NCI-H510A treated with DMSO at 0.1 percent for 48 hours (cell line): Measurements from ENCODE around the gene MSI2.

Experiments
- DNase-seq: peaks from one replicate; lab custom pipeline; 2025; lab: John Stamatoyannopoulos, UW

The MSI2 gene

DNA sequence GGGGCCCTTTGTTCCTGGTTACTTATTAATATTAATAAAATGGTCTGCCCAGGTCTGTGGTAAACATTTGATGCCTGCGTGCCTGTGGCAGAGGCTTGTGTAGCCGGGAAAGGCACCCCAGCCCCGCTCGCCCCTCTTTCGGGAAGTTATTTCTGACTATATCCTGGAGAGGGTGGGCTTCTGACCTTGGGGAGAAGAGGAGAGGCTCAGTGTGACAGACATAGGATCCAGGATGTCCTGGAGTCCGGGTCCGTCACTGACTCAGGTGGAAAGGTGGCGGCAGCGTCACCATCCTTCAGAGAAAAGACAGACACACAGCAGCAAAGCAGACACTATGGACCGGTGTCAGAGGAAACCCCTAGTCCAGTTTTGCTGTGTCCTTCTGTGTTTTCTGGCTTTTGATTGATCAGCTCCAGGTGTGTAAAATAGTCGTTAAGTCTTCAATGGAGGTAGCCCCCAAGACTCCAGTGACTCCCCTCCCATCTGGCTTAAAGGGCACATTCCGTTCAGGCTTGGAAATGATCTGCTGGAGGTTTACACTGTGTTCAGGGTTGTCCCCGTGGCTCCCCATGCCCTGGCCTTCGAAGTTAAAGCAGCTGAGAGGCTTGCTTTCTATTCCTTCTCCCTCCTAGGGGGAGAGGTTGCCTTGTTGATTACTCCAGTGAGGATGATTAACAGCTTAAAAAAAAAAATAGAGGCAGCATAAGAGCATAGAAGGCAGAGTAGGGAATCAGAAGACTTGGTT lies 407.2 kb downstream of the MSI2 start:
- no peak for DNase-seq

DNA sequence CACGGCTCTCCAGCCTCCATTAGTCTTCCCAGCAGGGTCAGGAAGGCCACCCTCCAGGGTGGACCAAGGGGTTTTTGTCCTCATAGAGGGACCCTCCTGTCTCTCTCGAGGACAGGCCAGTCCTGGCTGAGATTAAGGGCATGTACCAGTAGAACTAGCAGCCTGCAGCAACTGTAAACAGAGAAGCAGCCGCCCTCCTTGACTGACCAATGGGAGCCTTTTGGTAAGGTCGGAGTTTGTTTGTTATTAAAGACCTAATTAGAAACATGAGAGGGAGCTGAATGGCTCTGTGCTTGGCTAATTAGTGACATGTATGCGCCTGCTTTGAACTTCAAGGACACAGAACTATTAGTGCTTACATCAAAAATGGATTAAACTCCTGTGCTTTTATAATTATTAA lies 408.8 kb downstream of the MSI2 start:
- peak; percentile 36 for DNase-seq

DNA sequence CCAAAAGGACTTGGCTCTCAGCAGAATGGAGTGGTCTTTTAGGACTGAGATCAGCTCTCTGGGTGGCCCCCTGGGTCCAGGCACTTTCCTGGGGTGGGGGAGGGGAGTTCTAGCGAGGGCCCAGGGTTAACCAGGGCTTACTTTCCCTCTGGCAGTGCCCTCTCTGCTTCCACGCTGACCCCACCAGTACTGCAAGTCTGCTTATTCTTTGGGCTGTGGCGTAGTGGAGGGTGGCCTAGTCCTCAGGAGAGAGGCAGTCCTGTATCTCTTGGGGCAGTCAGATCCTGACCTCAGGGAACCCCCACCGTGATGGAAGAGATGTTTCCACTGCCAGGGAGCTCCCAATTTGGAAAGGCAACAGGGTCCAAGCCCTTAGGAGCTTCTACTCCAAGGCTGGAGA lies 409.4 kb downstream of the MSI2 start:
- DNase-seq = no peak

DNA sequence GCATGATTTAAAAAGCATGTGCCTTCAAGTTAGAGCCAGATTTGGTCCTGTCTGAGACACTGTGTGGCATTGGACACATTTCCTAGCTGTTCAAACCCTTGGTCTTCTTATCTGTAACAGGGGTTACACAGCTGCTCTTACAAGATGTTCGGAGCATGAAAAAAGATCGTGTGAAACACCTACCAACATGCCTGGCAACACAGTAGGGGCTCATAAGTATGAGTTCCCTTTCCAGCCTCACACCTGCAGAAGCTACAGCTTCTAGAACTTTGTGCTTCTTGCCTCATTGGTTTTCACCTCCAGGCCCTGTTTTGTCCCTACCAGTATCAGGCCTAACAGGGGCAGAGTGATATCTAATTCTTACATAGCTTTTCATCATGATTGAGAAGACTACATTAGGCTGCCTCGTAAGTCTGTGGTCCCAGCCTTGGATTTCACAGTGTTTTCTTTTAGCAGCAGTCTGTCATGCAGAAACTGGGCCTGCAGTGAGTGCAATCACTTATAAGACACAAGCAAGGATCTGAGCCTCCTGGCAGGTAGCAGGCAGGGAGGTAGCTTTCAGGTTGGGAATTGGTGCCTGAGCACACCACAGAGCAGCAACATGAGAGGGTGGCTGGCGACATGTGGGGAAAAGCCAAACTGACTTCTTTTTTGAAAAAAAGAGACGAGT lies 410.0 kb downstream of the MSI2 start:
- no peak for DNase-seq

DNA sequence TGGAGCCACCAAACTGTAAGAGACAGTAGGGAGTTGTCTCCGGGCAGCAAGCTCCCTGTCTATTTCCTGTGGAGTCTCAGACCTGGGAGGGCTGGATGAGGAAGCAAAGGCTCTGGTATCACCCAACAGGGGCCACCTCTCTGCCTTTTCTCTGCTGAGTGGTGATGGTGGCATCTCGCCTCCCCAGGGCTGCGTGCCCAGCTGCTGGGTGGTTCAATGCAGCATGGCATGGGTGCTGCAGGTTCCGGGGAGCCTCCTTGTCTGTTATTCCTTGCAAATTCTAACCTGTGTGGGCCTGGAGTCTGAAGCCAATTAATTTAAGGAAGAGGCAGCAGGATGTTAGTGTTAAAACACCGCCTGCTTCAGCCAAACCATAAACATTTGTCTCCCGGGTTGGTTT lies 410.6 kb downstream of the MSI2 start:
- DNase-seq = no peak

DNA sequence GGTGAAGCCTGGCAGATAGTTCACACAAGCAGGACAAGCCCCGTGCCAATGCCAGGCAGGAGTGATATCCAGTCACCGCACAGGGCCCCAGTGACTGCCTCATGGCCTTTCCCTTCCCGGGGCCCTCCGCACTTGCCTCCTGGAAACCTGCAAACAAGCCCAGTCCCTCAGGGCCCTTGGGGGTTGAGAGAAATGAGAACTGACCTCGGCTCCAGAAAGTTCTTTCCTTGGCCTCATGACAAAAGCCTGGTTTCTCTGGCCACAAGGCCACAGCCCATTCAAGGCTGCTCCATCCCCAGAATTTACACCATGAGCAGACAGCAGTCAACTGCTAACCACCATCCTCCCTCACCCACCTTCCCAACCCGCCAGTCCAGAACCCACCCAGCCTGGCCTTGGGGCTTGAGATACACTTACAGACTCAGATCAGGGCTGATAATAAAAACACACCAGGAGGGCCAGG lies 411.2 kb downstream of the MSI2 start:
- DNase-seq = no peak

DNA sequence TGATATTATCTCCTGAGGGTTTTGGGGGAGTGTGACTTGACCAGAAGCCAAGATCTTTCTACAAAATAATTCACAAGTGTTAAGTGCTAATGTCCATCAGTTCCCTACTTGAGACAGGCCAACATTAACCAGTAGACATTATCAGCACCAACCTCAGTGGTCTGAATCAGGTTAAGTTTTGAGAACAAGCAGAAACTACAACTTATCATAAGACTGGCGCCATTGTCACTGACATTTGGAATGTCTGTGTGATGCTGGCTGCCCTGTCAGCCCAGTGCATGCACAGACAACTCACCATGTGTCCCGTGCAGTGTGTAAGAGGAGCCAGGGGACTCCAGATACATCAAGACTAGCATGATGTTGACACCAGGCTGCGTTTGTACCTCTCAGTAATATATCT lies 412.0 kb downstream of the MSI2 start:
- no peak for DNase-seq

DNA sequence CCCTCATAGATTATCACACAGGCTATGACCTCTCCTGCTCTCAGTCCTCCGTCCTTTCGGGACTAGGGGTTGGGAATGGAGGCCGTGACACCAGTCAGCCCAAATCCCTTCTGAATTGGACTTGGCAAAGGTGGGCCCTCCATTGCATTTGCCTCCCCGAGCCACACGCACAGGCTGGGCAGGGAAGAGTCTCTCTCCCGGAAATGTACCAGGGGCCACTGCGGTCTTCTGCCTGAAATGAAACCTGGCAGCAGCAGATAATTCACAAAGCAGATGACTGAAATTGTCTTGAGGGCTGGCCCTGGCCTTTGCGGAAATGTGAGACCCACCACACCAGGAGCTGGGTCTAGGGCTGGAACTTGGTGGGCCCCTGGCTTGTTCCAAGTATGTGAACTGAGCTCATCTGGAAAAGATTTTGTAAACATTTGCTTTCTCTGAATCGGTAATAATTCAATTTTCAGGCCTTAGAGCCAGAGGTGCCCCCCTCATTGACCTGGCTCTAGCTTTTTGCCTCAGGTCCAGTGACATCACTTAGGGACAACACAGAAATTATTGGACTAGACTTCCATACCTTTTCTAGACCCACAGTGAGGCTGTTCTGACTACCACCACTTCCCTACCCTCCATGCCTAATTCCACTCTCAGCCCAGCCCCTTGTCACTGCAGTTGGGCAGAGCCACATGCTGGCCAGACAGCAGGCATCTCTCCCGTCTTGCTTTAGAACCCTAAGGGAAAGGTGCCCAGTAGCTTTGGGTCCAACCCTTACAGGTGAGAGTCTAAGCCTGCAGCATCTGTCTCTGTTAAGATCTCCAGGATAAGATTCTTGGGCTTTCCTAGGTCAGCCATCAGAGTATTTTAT lies 413.6 kb downstream of the MSI2 start:
- DNase-seq = no peak

DNA sequence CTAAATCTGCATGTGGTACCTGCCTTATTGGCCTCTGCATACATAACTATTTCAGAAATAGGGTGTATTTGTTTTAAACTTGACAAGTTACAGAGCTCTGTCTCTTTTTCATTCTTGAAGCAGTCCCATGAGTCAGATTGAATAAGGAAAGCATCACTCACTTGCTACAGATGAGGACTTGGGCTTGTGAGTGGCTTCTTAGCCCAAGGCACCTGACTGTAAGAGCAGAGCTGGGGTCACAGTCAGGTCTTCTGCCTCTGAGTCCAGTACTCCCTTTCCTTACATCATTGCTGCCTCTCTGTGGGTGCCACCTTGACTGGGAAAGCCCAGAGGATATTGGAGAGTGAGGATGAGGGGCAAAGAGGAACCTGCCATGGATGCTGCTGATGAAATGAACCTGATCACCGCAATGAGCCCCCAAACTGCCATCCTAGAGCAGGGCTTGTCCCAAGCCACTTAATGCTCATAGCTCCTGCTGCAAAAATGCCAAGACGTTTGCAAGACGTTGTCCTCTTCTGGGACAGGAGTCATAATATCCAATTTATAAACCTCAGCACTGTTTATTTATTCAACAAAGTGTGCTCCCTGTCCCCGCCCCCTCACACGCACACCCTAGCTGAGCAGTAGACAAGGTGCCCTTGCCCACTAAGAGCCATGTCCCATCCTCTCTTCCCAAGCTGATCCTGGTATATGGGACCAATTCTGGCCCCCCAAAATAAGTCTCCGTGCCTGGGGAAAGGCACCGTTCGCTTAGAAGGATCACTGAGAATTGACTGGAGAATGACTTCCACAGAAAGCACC lies 414.6 kb downstream of the MSI2 start:
- DNase-seq = no peak

DNA sequence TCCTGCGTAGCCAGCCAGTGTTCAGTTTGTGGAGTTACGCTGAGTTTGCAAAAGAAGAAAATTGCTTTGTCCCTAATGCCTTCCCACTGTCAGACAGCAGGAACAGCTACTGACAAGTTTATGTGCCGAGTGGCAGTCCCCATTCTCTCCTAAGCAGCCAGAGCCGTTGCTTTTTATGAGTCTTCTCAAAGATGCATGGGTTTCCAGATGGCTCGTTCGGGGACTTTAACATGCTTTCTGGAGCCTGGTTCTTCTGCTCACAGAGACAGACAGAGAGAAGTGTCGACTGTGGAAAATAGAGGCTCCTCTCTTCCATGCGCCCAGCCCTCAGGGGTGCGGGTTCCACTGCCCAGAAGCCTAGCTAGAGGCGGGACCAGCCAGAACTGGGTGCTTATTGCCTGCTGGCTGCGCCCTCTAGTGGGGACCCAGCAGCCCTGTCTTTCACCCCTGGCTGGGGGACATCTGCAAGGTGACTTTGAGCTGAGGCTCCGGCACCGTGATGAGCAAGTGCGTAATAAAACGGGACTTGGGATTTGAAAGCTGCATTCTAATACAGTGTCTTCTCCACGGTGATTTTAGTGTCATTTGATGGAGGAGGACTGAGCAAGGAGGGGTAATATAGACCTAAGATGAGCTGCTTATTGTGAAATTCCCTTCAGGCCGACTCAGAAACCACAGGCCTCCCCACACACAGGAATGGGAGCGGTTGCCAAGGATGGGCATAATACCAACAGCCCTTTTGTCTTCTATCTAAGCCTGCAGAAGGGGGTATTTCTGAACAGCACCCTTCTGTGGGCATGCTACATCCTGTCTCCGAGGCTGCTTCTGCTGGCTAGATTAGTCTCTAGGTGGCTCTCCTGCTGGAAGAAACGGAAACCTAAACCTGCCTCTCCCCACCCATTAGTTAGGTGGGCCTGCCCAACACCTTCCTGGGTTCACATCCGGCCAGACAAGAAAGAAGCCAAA lies 415.6 kb downstream of the MSI2 start:
- DNase-seq = peak; percentile 92

DNA sequence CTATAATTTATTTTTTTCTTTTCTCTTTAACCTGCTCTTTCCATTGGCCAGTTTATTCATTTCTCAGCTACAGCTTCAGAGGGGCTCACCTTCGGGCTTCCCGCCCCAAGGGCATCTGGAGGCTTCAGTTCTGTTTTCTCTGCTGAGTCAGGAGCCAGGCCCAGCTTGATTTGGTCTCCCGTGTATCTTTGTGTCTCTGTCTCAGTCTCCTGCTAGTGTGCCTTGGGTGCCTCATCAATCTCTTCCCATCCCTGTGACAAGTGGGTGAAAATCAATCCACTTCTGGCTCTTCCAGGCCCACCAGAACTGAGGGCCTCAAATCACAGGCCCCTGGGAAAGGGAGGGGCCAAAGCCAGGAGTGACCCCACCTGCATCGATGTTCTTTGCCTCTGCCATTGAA lies 416.6 kb downstream of the MSI2 start:
- no peak for DNase-seq

DNA sequence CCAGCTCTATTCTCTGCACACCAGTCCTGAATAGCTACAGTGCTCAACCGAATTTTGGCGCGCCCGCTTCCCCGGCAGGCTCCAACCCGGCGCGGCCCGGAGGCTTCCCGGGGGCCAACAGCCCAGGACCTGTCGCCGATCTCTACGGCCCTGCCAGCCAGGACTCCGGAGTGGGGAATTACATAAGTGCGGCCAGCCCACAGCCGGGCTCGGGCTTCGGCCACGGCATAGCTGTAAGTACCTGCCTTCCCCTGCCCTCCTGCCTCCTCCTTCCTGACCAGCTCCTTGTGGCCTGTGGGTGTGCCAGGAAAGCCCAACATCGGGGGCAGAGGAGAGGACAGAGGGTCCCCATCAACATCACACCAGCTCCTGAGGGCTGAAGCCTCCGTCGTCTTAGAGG lies 418.6 kb downstream of the MSI2 start:
- DNase-seq = no peak

DNA sequence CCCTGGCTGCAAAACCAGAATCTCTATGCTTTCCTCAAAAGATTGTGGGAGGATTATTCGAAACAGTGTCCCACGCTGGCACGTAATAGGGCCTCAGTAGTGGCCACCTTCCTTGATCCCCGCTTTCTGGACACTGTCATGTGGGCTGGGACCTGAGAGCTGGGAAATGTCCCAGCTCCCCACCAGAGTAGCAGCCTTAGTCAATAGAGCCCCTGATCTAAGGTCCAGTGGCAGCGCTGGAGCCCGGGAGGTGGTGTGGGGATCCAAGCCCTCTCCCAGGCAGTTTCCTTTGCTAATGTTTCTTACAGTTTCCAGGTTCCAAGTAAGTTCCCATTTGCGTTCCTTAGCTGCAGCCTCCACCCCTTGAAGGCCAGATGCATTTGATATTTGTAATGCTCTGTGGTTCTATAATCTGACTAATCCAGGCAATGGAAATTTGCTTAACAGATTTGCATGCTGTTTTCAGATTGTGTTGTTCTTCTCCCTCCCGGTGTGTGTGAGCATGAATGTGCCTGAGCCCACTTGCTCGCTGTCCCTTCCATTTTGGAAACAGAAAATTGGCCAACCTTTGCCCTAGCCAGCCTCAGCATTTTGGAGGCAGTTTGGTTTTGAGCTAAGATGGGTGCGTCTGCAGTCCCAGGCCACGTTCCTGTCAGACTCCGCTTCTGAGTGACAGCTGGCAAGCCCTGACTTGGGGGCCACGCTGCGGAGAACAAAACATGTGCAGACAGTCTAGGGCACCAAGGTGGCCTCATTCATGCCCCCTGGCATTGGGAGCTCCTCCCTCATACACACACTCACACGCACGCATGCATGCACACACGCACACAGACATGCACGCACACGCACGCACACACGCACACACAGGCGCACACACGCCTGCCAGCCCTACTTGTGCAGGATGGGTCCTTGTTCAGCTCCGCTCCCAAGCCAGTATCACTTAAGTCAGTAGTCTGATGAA lies 419.4 kb downstream of the MSI2 start:
- no peak for DNase-seq

DNA sequence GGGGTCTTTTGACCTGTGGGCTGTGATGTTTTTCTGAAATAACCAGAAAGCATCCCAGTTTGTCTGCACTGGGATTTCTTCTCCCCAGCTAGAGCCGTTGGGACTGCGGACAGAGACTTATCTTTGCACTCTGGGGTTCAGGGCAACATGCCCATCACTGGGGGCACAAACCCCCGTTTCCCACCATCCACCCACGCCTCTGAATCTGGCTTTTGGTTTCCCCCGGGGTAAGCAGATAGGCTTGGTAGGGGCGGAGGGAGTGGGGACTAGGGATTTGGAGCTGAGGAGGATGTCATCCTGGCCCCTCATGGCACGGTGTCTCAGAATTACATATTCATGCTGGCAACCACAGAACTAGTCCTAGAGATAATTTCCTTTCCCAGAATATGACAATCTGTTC lies 420.2 kb downstream of the MSI2 start:
- DNase-seq = no peak

DNA sequence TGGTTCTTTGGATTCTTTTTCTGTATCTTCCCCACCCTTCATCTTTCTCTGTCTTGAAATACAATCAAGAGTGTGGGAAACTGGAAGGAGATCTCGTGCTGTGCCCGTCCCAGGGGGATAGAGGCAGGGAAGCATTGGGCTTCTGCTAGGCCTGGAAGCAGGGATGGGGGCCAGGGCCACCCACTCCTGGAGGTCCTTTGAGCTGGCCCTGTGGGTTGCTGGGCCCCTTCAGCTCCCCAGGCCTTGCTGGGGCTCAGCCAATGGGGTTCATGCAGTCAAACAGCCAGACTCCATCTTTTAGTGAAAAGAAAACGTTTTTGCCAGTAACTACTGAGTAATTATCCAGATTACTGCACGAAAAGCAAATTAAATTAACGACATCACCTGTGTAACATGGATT lies 421.0 kb downstream of the MSI2 start:
- no peak for DNase-seq

DNA sequence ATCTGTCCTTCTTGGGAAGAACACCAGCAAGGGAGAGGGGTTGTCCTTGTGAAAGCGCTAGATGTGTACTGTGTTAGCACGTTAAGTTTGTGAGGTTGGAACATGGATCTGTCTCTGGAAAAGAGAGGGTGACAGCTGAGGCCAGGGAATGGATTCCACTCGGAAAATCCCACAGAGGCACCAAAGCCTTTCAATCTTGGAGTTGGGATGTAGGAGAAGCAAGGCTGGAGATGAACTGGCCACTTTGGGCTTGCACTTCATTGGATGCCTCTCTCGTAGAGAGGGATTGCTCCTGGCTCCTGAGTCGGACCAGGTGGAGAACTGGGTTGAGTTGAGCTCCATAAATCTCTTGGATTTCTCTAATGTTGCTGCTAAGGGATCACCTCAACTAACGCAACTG lies 421.5 kb downstream of the MSI2 start:
- no peak for DNase-seq

DNA sequence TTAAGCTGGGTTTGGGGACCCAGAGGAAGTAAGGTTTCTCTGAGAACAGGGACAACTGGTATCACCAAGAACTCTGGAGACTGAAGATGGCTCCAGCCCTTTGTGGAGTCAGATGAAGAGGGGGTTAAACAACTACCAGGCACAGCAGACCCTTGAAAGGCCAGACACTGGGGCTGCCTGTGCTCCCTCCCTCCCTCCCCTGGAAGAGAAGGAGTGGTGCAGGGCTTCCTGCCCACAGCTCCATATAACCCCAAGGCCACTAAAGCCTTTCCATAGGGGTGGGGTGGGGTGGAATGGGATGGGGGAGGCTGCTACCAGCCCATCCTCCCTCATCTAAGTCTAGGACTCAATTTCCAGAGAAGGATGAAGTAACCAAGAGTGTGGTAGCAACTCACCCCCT lies 422.1 kb downstream of the MSI2 start:
- no peak for DNase-seq

DNA sequence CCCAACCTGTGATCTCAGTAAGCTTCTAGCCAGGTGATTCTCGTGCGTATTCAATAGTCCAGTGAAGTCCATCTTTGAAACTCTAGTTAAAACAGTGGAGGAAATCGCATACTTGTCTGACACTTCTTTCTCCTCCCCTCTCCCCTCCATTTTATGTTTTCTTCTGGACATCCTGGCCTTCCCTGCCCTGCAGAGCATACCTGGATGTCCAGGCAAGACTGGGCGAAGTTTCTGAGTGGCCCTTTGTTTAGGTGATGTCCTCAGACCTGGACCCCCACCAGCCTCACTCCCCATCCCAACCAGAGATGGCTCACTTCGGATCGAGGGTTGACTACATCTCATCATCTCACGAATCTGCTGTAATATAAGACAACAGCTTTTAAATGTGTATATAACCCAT lies 423.0 kb downstream of the MSI2 start:
- DNase-seq = no peak

DNA sequence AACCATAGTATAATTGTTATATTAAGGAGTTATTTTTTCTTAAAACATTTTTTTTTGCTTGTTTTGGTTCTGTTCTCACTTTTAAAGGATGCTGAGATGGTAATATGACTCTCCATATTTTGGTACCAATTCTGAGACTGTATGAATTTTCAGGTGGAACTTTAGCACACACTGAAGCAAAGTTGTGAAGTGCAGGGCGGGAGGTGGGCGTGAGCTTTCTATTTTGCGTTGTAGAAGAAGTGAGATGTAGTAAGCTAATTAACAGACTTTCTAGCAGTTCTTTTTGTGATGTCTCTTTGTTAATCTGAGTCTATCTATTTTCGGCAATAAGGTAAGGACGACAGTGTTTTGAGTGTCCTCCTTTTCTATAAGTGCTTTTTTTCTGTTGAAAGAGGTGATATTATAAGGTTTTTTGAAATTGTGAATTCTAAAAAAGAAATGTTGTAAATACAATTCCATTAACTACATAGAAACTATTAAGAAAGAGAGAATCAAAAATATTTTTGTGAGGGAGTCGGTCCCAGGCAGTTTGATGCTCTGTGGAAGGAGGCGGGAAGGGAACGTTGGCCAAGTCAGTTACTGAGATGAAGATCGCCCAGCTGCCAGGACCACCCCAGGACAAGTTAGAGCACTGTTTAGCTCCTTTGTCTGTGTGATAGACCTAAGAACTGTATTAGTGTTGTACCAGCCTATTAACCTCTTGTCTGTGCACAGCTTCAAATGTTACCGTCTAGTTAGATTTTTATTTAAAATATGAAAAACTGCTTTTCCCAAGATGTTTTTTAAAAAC lies 423.8 kb downstream of the MSI2 start:
- DNase-seq = no peak
